ENCODE results near the gene FAM193A.
A peak's percentile ranks its signal among the peaks of the same experiment; 100 is the strongest.

FAM193A gene

GRCh38 chr4:2689114-2689513 is 152.7 kb downstream of the FAM193A start:
- no peak for DNase-seq (ENCODE audit: low read depth in 2 of 3, low spot score in 2 of 3)

GRCh38 chr4:2689825-2690700 is 153.6 kb downstream of the FAM193A start:
- DNase-seq (ENCODE audit: low read depth in 2 of 3, low spot score in 2 of 3): peak; percentile 18 to 31 (median 18)

- DNase-seq (ENCODE audit: low read depth in 2 of 3, low spot score in 2 of 3): no peak
These were observed 154.9 kb downstream of the FAM193A start for GRCh38 chr4:2691313-2691712.

GRCh38 chr4:2691952-2692435 is 155.5 kb downstream of the FAM193A start:
- DNase-seq (ENCODE audit: low read depth in 2 of 3, low spot score in 2 of 3): peak in 1 of 3 experiments; percentile 12

GRCh38 chr4:2694691-2695090 is 158.2 kb downstream of the FAM193A start:
- no peak for DNase-seq (ENCODE audit: low read depth in 2 of 3, low spot score in 2 of 3)

- no peak for DNase-seq (ENCODE audit: low read depth in 2 of 3, low spot score in 2 of 3)
These were observed 159.1 kb downstream of the FAM193A start for GRCh38 chr4:2695346-2696060.

- DNase-seq (ENCODE audit: low read depth in 2 of 3, low spot score in 2 of 3): no peak
These were observed 160.0 kb downstream of the FAM193A start for GRCh38 chr4:2696423-2696822.

GRCh38 chr4:2697995-2698414 is 161.6 kb downstream of the FAM193A start:
- no peak for DNase-seq (ENCODE audit: low read depth in 2 of 3, low spot score in 2 of 3)

GRCh38 chr4:2698504-2698903 is 162.1 kb downstream of the FAM193A start:
- DNase-seq (ENCODE audit: low read depth in 2 of 3, low spot score in 2 of 3): no peak

GRCh38 chr4:2698951-2699505 is 162.6 kb downstream of the FAM193A start:
- no peak for DNase-seq (ENCODE audit: low read depth in 2 of 3, low spot score in 2 of 3)

- no peak for DNase-seq (ENCODE audit: low read depth in 2 of 3, low spot score in 2 of 3)
These were observed 163.1 kb downstream of the FAM193A start for GRCh38 chr4:2699534-2699933.

- DNase-seq (ENCODE audit: low read depth in 2 of 3, low spot score in 2 of 3): no peak
These were observed 163.6 kb downstream of the FAM193A start for GRCh38 chr4:2700031-2700430.

GRCh38 chr4:2702361-2702760 is 165.9 kb downstream of the FAM193A start:
- DNase-seq (ENCODE audit: low read depth in 2 of 3, low spot score in 2 of 3): no peak

GRCh38 chr4:2702770-2703169 is 166.3 kb downstream of the FAM193A start:
- DNase-seq (ENCODE audit: low read depth in 2 of 3, low spot score in 2 of 3): no peak

- DNase-seq (ENCODE audit: low read depth in 2 of 3, low spot score in 2 of 3): no peak
These were observed 175.9 kb downstream of the FAM193A start for GRCh38 chr4:2712261-2712842.

- DNase-seq (ENCODE audit: low read depth in 2 of 3, low spot score in 2 of 3): no peak
These were observed 176.9 kb downstream of the FAM193A start for GRCh38 chr4:2713337-2713736.

GRCh38 chr4:2714061-2714770 is 177.8 kb downstream of the FAM193A start:
- no peak for DNase-seq (ENCODE audit: low read depth in 2 of 3, low spot score in 2 of 3)

GRCh38 chr4:2714918-2715317 is 178.5 kb downstream of the FAM193A start:
- DNase-seq (ENCODE audit: low read depth in 2 of 3, low spot score in 2 of 3): no peak

- no peak for DNase-seq (ENCODE audit: low read depth in 2 of 3, low spot score in 2 of 3)
These were observed 179.0 kb downstream of the FAM193A start for GRCh38 chr4:2715426-2715825.

- DNase-seq (ENCODE audit: low read depth in 2 of 3, low spot score in 2 of 3): no peak
These were observed 179.8 kb downstream of the FAM193A start for GRCh38 chr4:2716236-2716635.

- DNase-seq (ENCODE audit: low read depth in 2 of 3, low spot score in 2 of 3): no peak
These were observed 185.1 kb downstream of the FAM193A start for GRCh38 chr4:2721586-2721985.
